Mesodermal cell (in vitro differentiated cells): Measurements from ENCODE around the gene RAB11FIP4.
"Not testable (repeated sequence)": the region's sequence is repeated elsewhere in the genome, so short reads cannot be mapped to it uniquely, and the experiment has no call there.

ENCODE experiments used
- H3K27ac ChIP-seq: 2 replicates; pipeline ENCODE4 v1.7.0; 2013; ENCODE audit warnings: mild to moderate bottlenecking, low read depth, low read length, moderate library complexity; ENCODE audit not compliant: severe bottlenecking
- H3K36me3 ChIP-seq: 2 replicates; pipeline ENCODE4 v1.7.1; 2013; ENCODE audit warnings: mild to moderate bottlenecking, low read length, moderate library complexity; ENCODE audit not compliant: control insufficient read depth, insufficient read depth
- H3K4me1 ChIP-seq: one replicate; pipeline ENCODE4 v1.7.1; 2013; ENCODE audit warnings: mild to moderate bottlenecking, low read length; ENCODE audit not compliant: insufficient read depth, control insufficient read depth, poor library complexity, severe bottlenecking
- H3K4me3 ChIP-seq: 2 replicates; pipeline ENCODE4 v1.7.0; 2013; ENCODE audit warnings: low read length, control low read depth, mild to moderate bottlenecking; ENCODE audit not compliant: insufficient read depth, poor library complexity, severe bottlenecking; ENCODE audit errors: extremely low read depth
- H3K9me3 ChIP-seq: 2 replicates; pipeline ENCODE4 v1.7.1; 2013; ENCODE audit warnings: mild to moderate bottlenecking, low read length, moderate library complexity; ENCODE audit not compliant: control insufficient read depth
- WGBS, 2 experiments: methylation state at CpG; one replicate each; pipeline ENCODE4 v1.1.5; 2013; ENCODE audit warnings: missing lambda C conversion rate in 2 of 2; ENCODE audit not compliant: insufficient coverage in 2 of 2; 5-methylcytosine and 5-hydroxymethylcytosine counted together

The RAB11FIP4 gene

DNA sequence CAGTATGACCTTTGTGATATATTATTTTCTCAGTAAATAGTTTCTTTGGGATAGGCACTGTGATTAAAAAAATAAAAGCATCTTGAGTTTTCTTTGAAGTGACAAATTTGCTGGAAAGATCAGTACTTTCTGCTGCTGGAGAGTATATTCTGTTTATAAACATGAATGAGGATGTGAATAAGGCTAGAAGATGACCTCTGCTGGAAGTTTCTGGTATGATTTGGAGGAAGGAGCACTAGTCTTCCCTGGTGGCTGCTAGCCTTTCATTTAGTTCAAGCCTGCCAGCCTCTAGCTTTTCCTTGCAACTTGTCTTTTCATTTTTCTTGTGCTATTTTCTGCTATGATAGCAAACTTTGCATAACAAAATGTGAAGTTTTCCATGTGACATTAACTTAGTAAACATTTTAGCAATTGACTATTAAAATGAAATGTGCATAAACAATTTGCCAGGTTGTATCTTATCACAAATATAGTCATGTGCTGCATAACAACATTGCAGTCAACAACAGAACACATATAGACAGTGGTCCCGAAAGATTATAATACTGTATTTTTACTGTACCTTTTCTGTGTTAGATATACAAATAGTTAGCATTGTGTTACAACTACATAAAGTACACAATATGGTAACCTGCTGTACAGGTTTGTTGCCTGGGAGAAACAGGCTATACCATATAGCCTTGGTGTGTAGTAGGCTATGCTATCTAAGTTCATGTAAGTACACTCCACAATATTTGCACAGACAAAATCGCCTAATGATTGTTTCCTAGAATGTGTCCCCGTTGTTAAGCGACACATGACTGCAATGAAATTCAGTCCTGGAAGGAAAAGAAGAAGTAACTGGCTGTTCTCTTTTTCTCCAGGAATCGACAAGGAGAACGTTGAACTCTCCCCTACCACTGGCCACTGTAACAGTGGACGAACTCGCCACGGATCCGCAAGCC, 18.1 kb upstream of the RAB11FIP4 start:
- Histone ChIP-seq H3K4me3 (no peak overlapping the region), H3K4me1 (no peaks in the 10 kb centered on the region), H3K36me3 (peaks cover 27% of the 10 kb centered on the region), H3K27ac (no peak overlapping the region), H3K9me3 (no peaks in the 10 kb centered on the region)
- WGBS, 2 experiments = 98 to 99% methylated on average over 8 to 9 of the region's 10 CpGs

DNA sequence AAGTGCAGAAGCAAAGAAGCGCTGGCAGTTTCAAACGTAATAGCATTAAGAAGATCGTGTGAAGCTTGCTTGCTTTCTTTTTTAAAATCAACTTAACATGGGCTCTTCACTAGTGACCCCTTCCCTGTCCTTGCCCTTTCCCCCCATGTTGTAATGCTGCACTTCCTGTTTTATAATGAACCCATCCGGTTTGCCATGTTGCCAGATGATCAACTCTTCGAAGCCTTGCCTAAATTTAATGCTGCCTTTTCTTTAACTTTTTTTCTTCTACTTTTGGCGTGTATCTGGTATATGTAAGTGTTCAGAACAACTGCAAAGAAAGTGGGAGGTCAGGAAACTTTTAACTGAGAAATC, 17.4 kb upstream of the RAB11FIP4 start:
- Histone ChIP-seq H3K4me1 (no peaks in the 10 kb centered on the region), H3K9me3 (no peaks in the 10 kb centered on the region), H3K36me3 (peaks cover 34% of the 10 kb centered on the region), H3K27ac (no peak overlapping the region), H3K4me3 (no peak overlapping the region)
- 98% methylated on average over 5 of the region's 6 CpGs for WGBS, 2 experiments

DNA sequence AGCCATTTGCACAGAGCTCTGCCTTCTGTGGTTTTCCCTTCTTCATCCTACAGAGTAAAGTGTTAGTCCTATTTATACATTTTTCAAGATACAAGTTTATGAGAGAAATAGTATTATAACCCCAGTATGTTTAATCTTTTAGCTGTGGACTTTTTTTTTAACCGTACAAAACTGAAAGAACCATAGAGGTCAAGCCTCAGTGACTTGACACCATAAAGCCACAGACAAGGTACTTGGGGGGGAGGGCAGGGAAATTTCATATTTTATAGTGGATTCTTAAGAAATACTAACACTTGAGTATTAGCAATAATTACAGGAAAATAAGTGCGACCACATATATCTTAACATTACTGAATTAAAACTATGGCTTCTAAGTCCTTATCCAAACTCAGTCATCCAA, 17.0 kb upstream of the RAB11FIP4 start:
- WGBS, 2 experiments = no CpG with 5 or more reads among the region's 2 CpGs

DNA sequence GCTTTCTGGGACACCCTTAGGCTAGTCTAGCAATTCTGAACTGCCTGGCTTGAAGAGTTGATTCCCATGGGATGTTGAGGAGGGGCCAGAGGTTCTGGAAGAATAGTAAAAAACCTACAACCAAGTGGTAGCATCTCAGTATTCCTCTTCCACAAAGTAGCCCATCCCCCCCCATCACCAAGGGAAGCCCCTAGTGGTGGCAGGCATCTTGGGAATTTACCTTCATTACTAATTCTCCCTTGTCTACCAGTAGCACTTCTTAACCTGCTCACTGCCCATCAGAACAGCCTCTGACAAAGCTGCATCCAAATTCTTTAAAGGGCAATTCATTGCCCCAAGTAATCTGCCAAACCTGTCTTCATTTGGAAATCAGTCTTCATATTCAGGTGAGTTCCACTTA, 12.8 kb upstream of the RAB11FIP4 start:
- Histone ChIP-seq H3K4me1 (no peaks in the 10 kb centered on the region), H3K4me3 (no peak overlapping the region), H3K36me3 (peaks cover 35% of the 10 kb centered on the region), H3K27ac (no peak overlapping the region), H3K9me3 (no peaks in the 10 kb centered on the region)

More for the DNA sequence above, 17.0 kb upstream of the RAB11FIP4 start:
- Histone ChIP-seq H3K4me3 (no peak overlapping the region), H3K4me1 (no peaks in the 10 kb centered on the region), H3K36me3 (peaks cover 33% of the 10 kb centered on the region), H3K27ac (no peak overlapping the region), H3K9me3 (no peaks in the 10 kb centered on the region)

DNA sequence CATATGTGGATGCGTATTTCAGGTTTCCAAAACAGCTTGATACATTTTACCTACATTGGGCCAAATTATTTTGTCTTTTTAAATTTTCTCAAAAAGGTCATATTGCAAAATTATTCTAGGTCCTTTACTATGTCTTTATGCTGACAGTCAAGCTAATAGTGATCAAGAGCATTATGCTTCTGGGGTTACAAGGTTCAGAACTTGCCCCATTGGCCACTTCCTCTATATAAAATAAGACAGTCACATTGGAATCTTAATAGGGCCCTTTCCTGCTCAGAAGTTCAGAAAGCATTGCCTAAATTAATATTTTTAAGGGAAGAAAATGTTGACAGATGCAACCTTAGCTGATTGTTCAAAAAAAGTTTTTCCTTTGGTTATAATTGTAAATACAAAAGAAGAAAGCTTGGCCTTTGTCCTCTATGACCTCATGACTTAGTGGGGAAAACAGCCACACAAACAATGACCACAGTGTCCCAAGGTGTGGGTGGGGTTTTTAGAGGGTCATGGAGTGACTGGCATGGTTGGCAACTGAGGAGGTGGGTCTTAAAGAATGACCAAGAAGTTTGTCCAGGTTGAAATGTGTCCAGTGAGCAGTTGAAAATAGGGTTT, 11.8 kb upstream of the RAB11FIP4 start:
- Histone ChIP-seq H3K27ac (no peak overlapping the region), H3K4me1 (no peaks in the 10 kb centered on the region), H3K9me3 (no peaks in the 10 kb centered on the region), H3K4me3 (no peak overlapping the region), H3K36me3 (peaks cover 25% of the 10 kb centered on the region)
- no CpG with 5 or more reads among the region's 1 CpG for WGBS, 2 experiments

DNA sequence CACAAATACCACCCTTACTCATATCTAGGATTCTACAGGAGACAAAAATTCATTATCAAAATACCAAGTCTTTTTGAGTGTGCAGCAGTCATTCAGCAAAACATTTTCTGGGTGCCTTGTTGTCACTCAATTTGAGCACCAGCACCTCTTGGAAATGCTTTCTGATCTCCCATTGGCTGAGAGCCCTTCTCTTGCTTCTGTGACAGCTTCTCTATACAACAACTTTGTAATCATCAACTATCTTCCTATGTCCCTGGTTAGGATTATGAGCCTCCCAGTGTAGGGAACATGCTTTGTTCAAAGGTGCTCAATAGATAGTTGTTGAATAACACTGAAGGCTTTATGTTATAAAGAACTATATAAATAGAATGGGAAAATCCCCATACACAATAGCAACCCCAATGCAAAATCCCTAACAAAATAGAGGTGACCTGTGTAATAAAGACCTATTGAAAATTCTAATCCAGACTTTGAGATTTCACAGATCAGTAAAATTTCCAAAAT, 10.3 kb upstream of the RAB11FIP4 start:
- H3K36me3 ChIP-seq = peaks cover 18% of the 10 kb centered on the region
- no peaks in the 10 kb centered on the region for H3K4me1 ChIP-seq
- H3K9me3 ChIP-seq = no peaks in the 10 kb centered on the region
- no peak overlapping the region for H3K27ac ChIP-seq
- H3K4me3 ChIP-seq = no peak overlapping the region

DNA sequence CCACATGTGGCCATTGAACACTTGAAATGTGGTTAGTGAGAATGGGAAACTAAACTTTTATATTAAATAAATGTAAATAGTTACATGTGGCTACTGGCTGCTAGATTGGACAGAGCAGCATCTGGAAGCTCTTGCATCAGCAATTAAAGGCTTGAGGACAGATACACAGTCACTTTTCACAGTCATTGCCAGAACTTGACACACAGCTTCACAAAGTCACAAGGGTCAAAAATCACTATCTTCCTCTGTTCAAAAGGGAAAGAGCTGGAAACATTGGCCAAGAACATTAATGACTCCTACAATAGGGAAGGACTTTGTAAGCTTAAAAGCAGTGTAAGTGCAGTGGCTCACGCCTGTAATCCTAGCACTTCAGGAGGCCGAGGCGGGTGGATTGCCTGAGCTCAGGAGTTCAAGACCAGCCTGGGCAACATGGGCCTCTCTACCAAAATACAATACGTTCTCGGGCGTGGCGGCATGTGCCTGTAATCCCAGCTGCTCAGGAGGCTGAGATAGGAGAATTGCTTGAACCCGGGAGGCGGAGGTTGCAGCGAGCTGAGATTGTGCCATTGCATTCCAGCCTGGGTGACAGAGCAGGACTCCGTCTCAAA, 8.7 kb upstream of the RAB11FIP4 start:
- not testable (repeated sequence) for H3K9me3 ChIP-seq, H3K4me1 ChIP-seq, H3K4me3 ChIP-seq, H3K27ac ChIP-seq
- peaks cover 18% of the 10 kb centered on the region for H3K36me3 ChIP-seq
- WGBS, 2 experiments = 93 to 96% methylated on average over 9 to 10 of the region's 11 CpGs

DNA sequence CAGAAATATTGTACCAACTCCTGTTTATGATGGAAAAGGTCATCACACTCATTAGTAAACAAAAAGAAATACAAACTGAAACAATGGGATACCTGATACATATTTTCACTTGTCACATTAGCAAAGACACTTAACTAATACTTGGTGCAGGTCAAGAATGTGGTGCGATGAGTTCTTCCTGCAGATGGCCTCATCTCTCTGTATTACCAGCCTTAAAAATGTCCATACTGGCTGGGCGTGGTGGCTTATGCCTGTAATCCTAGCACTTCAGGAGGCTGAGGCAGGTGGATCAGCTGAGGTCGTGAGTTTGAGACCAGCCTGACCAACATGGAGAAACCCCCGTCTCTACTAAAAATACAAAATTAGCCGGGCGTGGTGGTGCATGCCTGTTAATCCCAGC, 8.0 kb upstream of the RAB11FIP4 start:
- WGBS, 2 experiments = 90 to 91% methylated on average over 2 to 4 of the region's 6 CpGs
- H3K27ac ChIP-seq = not testable (repeated sequence)

DNA sequence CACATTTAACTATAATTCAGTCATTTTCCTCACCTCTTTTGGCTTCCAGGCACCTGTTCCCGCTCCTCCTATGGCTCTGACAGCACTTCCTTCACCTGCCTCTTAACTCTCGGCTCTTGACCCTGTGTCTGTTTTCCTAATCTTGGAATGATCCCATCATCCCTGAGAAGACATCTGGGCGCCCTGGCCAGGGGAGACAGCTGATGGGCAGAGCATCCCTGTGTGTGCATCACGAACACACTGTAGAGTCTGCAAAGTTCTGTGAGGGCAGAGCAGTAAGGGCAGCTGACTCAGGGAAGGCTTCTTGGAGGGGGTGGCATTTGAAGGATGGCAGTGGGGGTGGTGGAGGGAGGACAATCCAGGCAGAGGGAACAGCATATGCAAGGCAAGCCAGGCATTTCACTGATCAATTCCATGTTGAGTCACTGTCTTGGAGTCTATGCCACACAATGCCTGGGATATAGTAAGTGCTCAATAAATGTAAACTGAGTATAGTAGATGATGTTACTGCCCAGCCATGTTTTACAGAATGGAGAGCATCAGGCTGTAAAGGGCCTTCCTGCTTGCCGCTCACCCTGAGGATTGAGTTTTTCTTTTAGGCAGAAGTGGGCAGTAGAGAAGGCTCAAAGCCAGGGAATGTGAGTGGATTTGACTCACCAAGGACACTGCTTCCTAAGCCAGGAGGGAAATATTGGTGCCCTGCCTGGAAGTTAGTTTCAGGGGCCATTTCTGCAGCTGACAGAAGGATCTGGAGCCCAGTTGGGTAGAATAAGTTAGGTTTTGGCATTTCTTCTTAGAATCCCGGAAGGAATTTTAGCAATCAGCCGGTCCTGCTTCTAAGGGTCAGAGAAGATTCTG, 5.8 kb upstream of the RAB11FIP4 start:
- Histone ChIP-seq H3K4me1 (no peaks in the 10 kb centered on the region), H3K36me3 (peaks cover 9% of the 10 kb centered on the region), H3K4me3 (no peak overlapping the region), H3K9me3 (no peaks in the 10 kb centered on the region), H3K27ac (no peak overlapping the region)
- WGBS, 2 experiments = 96 to 97% methylated on average over 6 to 7 of the region's 7 CpGs

More for the DNA sequence above, 8.0 kb upstream of the RAB11FIP4 start:
- not testable (repeated sequence) for H3K4me3 ChIP-seq, H3K9me3 ChIP-seq, H3K4me1 ChIP-seq
- H3K36me3 ChIP-seq = peaks cover 16% of the 10 kb centered on the region

DNA sequence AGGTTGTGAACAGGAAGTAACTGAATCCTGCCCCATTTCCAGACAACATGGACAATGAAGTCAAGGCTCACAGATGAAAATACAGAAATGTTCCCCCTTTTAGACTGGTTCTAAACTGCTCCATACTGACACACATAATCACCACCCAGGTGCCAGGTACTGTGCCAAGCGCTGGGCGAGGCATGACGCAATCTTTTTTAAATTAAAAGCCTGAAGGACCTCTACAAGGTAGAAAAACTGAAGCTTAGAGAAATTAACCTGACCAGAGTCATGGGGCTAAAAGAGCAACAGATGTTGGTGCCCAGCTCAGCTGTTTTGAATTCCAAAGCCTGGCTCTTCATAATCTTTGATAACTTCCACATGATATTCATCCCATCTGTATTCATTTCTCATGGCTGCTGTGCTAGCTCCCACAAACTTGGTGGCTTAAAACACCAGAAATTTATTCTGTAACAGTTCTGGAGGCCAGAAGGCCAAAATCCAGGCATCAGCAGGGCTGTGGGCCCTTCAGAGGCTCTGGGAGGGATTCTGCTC, 4.9 kb upstream of the RAB11FIP4 start:
- H3K27ac ChIP-seq = no peak overlapping the region
- peaks cover 5% of the 10 kb centered on the region for H3K36me3 ChIP-seq
- 97 to 100% methylated on average over 3 of the region's 3 CpGs for WGBS, 2 experiments
- H3K9me3 ChIP-seq = no peaks in the 10 kb centered on the region
- no peak overlapping the region for H3K4me3 ChIP-seq
- no peaks in the 10 kb centered on the region for H3K4me1 ChIP-seq
